Uterus (tissue), 2 donors: ENCODE results near the gene WDFY4.

Source experiments
- POLR2A ChIP-seq, 2 donors: fragments of 450-650 bp; IDR thresholded peaks; one replicate each; pipeline ENCODE4 v1.6.1; 2016; ENCODE audit warnings: antibody characterized with exemption in 2 of 2, mild to moderate bottlenecking in 1 of 2, moderate library complexity in 1 of 2
- TF ChIP-seq, protein P1 (sequence below), 4 experiments: fragments of 200-600 bp in 2 of 4; fragments of 450-650 bp in 2 of 4; sonication (generic) in 2 of 4; IDR thresholded peaks; one replicate each; pipeline ENCODE4 v1.5.1; 2016 to 2019; ENCODE audit warnings: antibody characterized with exemption in 4 of 4, mild to moderate bottlenecking in 2 of 4, moderate library complexity in 1 of 4

DNA sequence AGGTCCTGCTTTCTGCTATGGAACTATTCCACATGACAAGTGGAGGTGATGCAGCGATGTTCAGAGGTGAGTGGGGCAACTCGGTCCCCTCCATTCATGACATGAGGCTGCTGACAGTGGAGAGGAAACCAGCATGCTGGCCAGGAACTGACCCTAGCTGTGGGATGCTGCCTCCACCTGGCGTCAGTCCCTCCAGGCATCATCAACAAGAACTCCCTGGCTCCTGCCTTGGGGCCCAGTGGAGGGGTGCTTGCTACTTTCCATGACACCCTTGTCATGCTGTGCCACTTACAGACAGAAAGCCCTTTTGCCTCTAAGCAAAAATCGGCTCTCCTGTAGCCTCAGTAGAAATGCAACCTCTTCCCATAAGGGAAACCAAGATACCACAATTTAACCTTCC lies 136.4 kb downstream of the WDFY4 start:
- TF ChIP-seq POLR2A (IDR thresholded peaks at IDR 0.05): no peak
- TF ChIP-seq, protein P1, sequence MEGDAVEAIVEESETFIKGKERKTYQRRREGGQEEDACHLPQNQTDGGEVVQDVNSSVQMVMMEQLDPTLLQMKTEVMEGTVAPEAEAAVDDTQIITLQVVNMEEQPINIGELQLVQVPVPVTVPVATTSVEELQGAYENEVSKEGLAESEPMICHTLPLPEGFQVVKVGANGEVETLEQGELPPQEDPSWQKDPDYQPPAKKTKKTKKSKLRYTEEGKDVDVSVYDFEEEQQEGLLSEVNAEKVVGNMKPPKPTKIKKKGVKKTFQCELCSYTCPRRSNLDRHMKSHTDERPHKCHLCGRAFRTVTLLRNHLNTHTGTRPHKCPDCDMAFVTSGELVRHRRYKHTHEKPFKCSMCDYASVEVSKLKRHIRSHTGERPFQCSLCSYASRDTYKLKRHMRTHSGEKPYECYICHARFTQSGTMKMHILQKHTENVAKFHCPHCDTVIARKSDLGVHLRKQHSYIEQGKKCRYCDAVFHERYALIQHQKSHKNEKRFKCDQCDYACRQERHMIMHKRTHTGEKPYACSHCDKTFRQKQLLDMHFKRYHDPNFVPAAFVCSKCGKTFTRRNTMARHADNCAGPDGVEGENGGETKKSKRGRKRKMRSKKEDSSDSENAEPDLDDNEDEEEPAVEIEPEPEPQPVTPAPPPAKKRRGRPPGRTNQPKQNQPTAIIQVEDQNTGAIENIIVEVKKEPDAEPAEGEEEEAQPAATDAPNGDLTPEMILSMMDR (IDR thresholded peaks at IDR 0.05): no peak
